Kidney capillary endothelial cell (primary cell): ENCODE results near the gene EXTL2.
"Not testable (repeated sequence)": the region's sequence is repeated elsewhere in the genome, so short reads cannot be mapped to it uniquely, and the experiment has no call there.

ENCODE experiments used
- DNase-seq: peaks from one replicate; pipeline ENCODE4 v3.0.0-alpha.2; 2018; ENCODE audit warnings: low spot score

EXTL2 gene

GRCh38 chr1:100855116-100855515 lies 39.5 kb downstream of the EXTL2 start:
- not testable (repeated sequence) for DNase-seq

GRCh38 chr1:100852976-100853375 lies 41.7 kb downstream of the EXTL2 start:
- DNase-seq = no peak

- no peak for DNase-seq
These were observed 42.9 kb downstream of the EXTL2 start for GRCh38 chr1:100851726-100852125.

- no peak for DNase-seq
These were observed 47.1 kb downstream of the EXTL2 start for GRCh38 chr1:100847361-100848082.

- DNase-seq = not testable (repeated sequence)
These were observed 51.5 kb downstream of the EXTL2 start for GRCh38 chr1:100843160-100843559.

GRCh38 chr1:100835866-100836842 lies 58.5 kb downstream of the EXTL2 start:
- peak; percentile 33 for DNase-seq

GRCh38 chr1:100834777-100835660 lies 59.6 kb downstream of the EXTL2 start:
- no peak for DNase-seq

GRCh38 chr1:100832694-100833428 lies 61.8 kb downstream of the EXTL2 start:
- DNase-seq = no peak

- not testable (repeated sequence) for DNase-seq
These were observed 69.0 kb downstream of the EXTL2 start for GRCh38 chr1:100825666-100826065.
